HCT116 (cell line): Measurements from ENCODE around the gene TARBP2.

ENCODE experiments used
- ATF3 ChIP-seq: IDR thresholded peaks from 2 replicates; pipeline ENCODE4 v1.6.1; 2012
- CTCF ChIP-seq, 3 experiments: fragments of 200-600 bp in 1 of 3; sonication (generic) in 1 of 3; IDR thresholded peaks in 2 of 3; conservative IDR thresholded peaks in 1 of 3; 2 replicates each; pipeline ENCODE4 v1.5.1; 2012 to 2017; ENCODE audit warnings: low read depth in 2 of 3, low read length in 2 of 3, antibody characterized with exemption in 1 of 3, borderline replicate concordance in 1 of 3, control low read depth in 1 of 3, mild to moderate bottlenecking in 1 of 3, mixed read lengths in 1 of 3, mixed run types in 1 of 3, moderate library complexity in 1 of 3; ENCODE audit not compliant: insufficient read depth in 1 of 3
- EZH2phosphoT487 ChIP-seq: fragments of 200-600 bp; IDR thresholded peaks from 2 replicates; pipeline ENCODE4 v1.6.1; 2018; ENCODE audit warnings: antibody characterized with exemption, borderline replicate concordance
- FOSL1 ChIP-seq: IDR thresholded peaks from 2 replicates; pipeline ENCODE4 v1.6.1; 2012; ENCODE audit warnings: low read depth
- JUND ChIP-seq: IDR thresholded peaks from 2 replicates; pipeline ENCODE4 v1.6.1; 2012
- POLR2A ChIP-seq: IDR thresholded peaks from 2 replicates; pipeline ENCODE4 v1.7.0; 2011; ENCODE audit warnings: borderline replicate concordance; ENCODE audit not compliant: insufficient read depth, insufficient read length; ENCODE audit errors: extremely low read depth
- RAD21 ChIP-seq: IDR thresholded peaks from 2 replicates; pipeline ENCODE4 v1.6.1; 2012; ENCODE audit warnings: low read depth, mild to moderate bottlenecking
- SRF ChIP-seq: IDR thresholded peaks from 2 replicates; pipeline ENCODE4 v1.6.1; 2012; ENCODE audit warnings: low read depth
- YY1 ChIP-seq: IDR thresholded peaks from 2 replicates; pipeline ENCODE4 v1.6.1; 2011; ENCODE audit warnings: low read length, low read depth, moderate library complexity, mild to moderate bottlenecking; ENCODE audit not compliant: insufficient replicate concordance; ENCODE audit errors: extremely low read depth
- ZFX ChIP-seq: fragments of 450-650 bp; IDR thresholded peaks from 2 replicates; pipeline ENCODE4 v1.6.1; 2017
- TF ChIP-seq, protein P1 (sequence below): IDR thresholded peaks from 2 replicates; pipeline ENCODE4 v1.6.1; 2012

GRCh38 chr12:53536962-53537361 is 35.9 kb downstream of the TARBP2 start:
- no peak for TF ChIP-seq JUND
- TF ChIP-seq ATF3, result no peak
- no peak for TF ChIP-seq CTCF (IDR thresholded peaks at IDR 0.05 in 2 of 3, conservative IDR thresholded peaks at IDR 0.05 in 1 of 3; ENCODE audit: borderline replicate concordance in 1 of 3, insufficient read depth in 1 of 3, low read depth in 2 of 3, low read length in 2 of 3)
- TF ChIP-seq SRF, result no peak
- no peak for TF ChIP-seq POLR2A
- no peak for TF ChIP-seq EZH2phosphoT487
- TF ChIP-seq, protein P1, sequence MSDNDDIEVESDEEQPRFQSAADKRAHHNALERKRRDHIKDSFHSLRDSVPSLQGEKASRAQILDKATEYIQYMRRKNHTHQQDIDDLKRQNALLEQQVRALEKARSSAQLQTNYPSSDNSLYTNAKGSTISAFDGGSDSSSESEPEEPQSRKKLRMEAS, result no peak
- TF ChIP-seq YY1, result no peak
- TF ChIP-seq RAD21, result no peak
- no peak for TF ChIP-seq FOSL1
- no peak for TF ChIP-seq ZFX
